ENCODE data around the gene FLVCR2. TPM values are rescaled to one million over a fixed set of nuclear protein-coding genes. Genes with fewer than 3 reads are reported as not detected.

Gene FLVCR2
- polyA plus RNA-seq, 1 donor from 2014 or later = not detected

- TF ChIP-seq MXI1 (conservative IDR thresholded peaks at IDR 0.05; ENCODE audit: poor library complexity, severe bottlenecking) (no peak), RAD21 (conservative IDR thresholded peaks at IDR 0.05) (no peak), TAF1 (IDR thresholded peaks at IDR 0.05; ENCODE audit: low read depth) (no peak), POLR2AphosphoS5 (IDR thresholded peaks at IDR 0.05) (no peak)
- no peaks in the 10 kb centered on the region for H3K36me3 ChIP-seq (ENCODE audit: insufficient read depth, low read length)
Observed at GRCh38 chr14:75577090-75577489, 1.3 kb upstream of the FLVCR2 start.

GRCh38 chr14:75577729-75578101 is 705 bp upstream of the FLVCR2 start:
- TF ChIP-seq RAD21 (conservative IDR thresholded peaks at IDR 0.05) = peak; percentile 77
- TF ChIP-seq CTCF (IDR thresholded peaks at IDR 0.05; ENCODE audit: poor library complexity, severe bottlenecking) = peak; percentile 82
- peak; percentile 83 for TF ChIP-seq SMC3 (conservative IDR thresholded peaks at IDR 0.05; ENCODE audit: poor library complexity)
- no peak for TF ChIP-seq POLR2AphosphoS5 (IDR thresholded peaks at IDR 0.05)
- Histone ChIP-seq H3K9me2 (ENCODE audit: insufficient read depth, low read length) (no peaks in the 10 kb centered on the region), H2AFZ (ENCODE audit: low read depth, low read length) (no peak overlapping the region), H3K4me3 (ENCODE audit: low read length) (peak overlapping the region; percentile 68), H3K4me2 (ENCODE audit: low read length) (peak overlapping the region; percentile 57), H3K9me3 (ENCODE audit: low read length) (no peaks in the 10 kb centered on the region), H3K36me3 (ENCODE audit: insufficient read depth, low read length) (no peaks in the 10 kb centered on the region), H3K27ac (ENCODE audit: low read length) (no peak overlapping the region), H4K20me1 (ENCODE audit: insufficient read depth) (no peaks in the 10 kb centered on the region), H3K9ac (ENCODE audit: low read length) (no peak overlapping the region), H3K27me3 (ENCODE audit: insufficient read depth, low read depth, low read length) (peaks cover 6% of the 10 kb centered on the region), H3F3A (ENCODE audit: insufficient read depth, low read length, poor library complexity, severe bottlenecking) (no peaks in the 10 kb centered on the region), H3K79me2 (replicated peaks; ENCODE audit: insufficient read depth, low read length) (no peaks in the 10 kb centered on the region)

More at GRCh38 chr14:75577090-75577489, 1.3 kb upstream of the FLVCR2 start:
- Histone ChIP-seq H3K9me3 (ENCODE audit: low read length) (no peaks in the 10 kb centered on the region), H3K4me2 (ENCODE audit: low read length) (no peak overlapping the region), H3K27me3 (ENCODE audit: insufficient read depth, low read depth, low read length) (peaks cover 6% of the 10 kb centered on the region), H3K27ac (ENCODE audit: low read length) (no peak overlapping the region), H4K20me1 (ENCODE audit: insufficient read depth) (no peaks in the 10 kb centered on the region), H3F3A (ENCODE audit: insufficient read depth, low read length, poor library complexity, severe bottlenecking) (no peaks in the 10 kb centered on the region), H2AFZ (ENCODE audit: low read depth, low read length) (no peak overlapping the region), H3K4me3 (ENCODE audit: low read length) (no peak overlapping the region), H3K9me2 (ENCODE audit: insufficient read depth, low read length) (no peaks in the 10 kb centered on the region), H3K79me2 (replicated peaks; ENCODE audit: insufficient read depth, low read length) (no peaks in the 10 kb centered on the region), H3K9ac (ENCODE audit: low read length) (no peak overlapping the region)

GRCh38 chr14:75578786-75579337 is 442 bp downstream of the FLVCR2 start:
- Histone ChIP-seq H4K20me1 (ENCODE audit: insufficient read depth) (no peaks in the 10 kb centered on the region), H3K79me2 (replicated peaks; ENCODE audit: insufficient read depth, low read length) (no peaks in the 10 kb centered on the region), H2AFZ (ENCODE audit: low read depth, low read length) (no peak overlapping the region), H3K27me3 (ENCODE audit: insufficient read depth, low read depth, low read length) (peaks cover 6% of the 10 kb centered on the region), H3K4me3 (ENCODE audit: low read length) (peak overlapping the region; percentile 68), H3K9ac (ENCODE audit: low read length) (peak overlapping the region; percentile 9), H3K9me3 (ENCODE audit: low read length) (no peaks in the 10 kb centered on the region), H3F3A (ENCODE audit: insufficient read depth, low read length, poor library complexity, severe bottlenecking) (no peaks in the 10 kb centered on the region), H3K36me3 (ENCODE audit: insufficient read depth, low read length) (no peaks in the 10 kb centered on the region), H3K4me2 (ENCODE audit: low read length) (peak overlapping the region; percentile 68), H3K9me2 (ENCODE audit: insufficient read depth, low read length) (no peaks in the 10 kb centered on the region), H3K27ac (ENCODE audit: low read length) (no peak overlapping the region)
- no peak for TF ChIP-seq POLR2AphosphoS5 (IDR thresholded peaks at IDR 0.05)
- TF ChIP-seq EZH2 (IDR thresholded peaks at IDR 0.05; ENCODE audit: borderline replicate concordance, insufficient read depth, low read length, poor library complexity, severe bottlenecking) = no peak
- no peak for TF ChIP-seq MXI1 (conservative IDR thresholded peaks at IDR 0.05; ENCODE audit: poor library complexity, severe bottlenecking)
- TF ChIP-seq CTCF (IDR thresholded peaks at IDR 0.05; ENCODE audit: poor library complexity, severe bottlenecking) = peak; percentile 35
- TF ChIP-seq TAF1 (IDR thresholded peaks at IDR 0.05; ENCODE audit: low read depth) = no peak

Data from neural cell (in vitro differentiated cells).